A673 (cell line): ENCODE data around the gene PCDHA9. TPM values are rescaled to one million over a fixed set of nuclear protein-coding genes. Genes with fewer than 3 reads are reported as not detected.
"Not testable (repeated sequence)": the region's sequence is repeated elsewhere in the genome, so short reads cannot be mapped to it uniquely, and the experiment has no call there.

ENCODE experiments used
- BruUV-seq: library from RNA; stranded (reverse); fragments of 400-500 nt; replicated peaks from 2 replicates; lab custom pipeline; 2021; lab: Mats Ljungman, UMichigan
- CTCF ChIA-PET: fragments of 300-600 bp; sonication (Branson Sonifier 250); formaldehyde crosslinking; loops from one replicate; lab custom pipeline; 2022; ENCODE audit warnings: antibody characterized with exemption; lab: Charles Lee
- POLR2A ChIA-PET: fragments of 300-600 bp; sonication (Branson Sonifier 250); formaldehyde crosslinking; loops from one replicate; lab custom pipeline; 2022; ENCODE audit warnings: antibody characterized with exemption; ENCODE audit not compliant: low non-redundant PET; lab: Charles Lee
- DNase-seq: peaks from one replicate; pipeline ENCODE4 v3.0.0-alpha.2; 2015; ENCODE audit warnings: low spot score
- H3K27ac ChIP-seq: fragments of 200-600 bp; sonication (generic); 2 replicates; pipeline ENCODE4 v1.5.1; 2016; ENCODE audit warnings: mixed run types, low read depth, mild to moderate bottlenecking, mixed read lengths, antibody characterized with exemption, low read length; ENCODE audit not compliant: poor library complexity, severe bottlenecking
- H3K27me3 ChIP-seq: fragments of 200-600 bp; sonication (generic); replicated peaks from 2 replicates; pipeline ENCODE4 v1.6.1; 2017; ENCODE audit warnings: mixed run types, low read depth, mild to moderate bottlenecking, mixed read lengths, antibody characterized with exemption, low read length; ENCODE audit not compliant: insufficient read depth, poor library complexity
- H3K36me3 ChIP-seq: fragments of 200-600 bp; sonication (generic); 2 replicates; pipeline ENCODE4 v1.6.1; 2016; ENCODE audit warnings: mixed run types, mild to moderate bottlenecking, mixed read lengths, antibody characterized with exemption, low read length; ENCODE audit not compliant: insufficient read depth, poor library complexity, severe bottlenecking
- H3K4me1 ChIP-seq: fragments of 200-600 bp; sonication (generic); 2 replicates; pipeline ENCODE4 v1.6.1; 2017; ENCODE audit warnings: mixed run types, mild to moderate bottlenecking, mixed read lengths, antibody characterized with exemption, low read length; ENCODE audit not compliant: insufficient read depth, poor library complexity, severe bottlenecking
- H3K4me3 ChIP-seq: fragments of 200-600 bp; sonication (generic); 2 replicates; pipeline ENCODE4 v1.5.1; 2016; ENCODE audit warnings: low read depth, mixed run types, mild to moderate bottlenecking, mixed read lengths, low read length; ENCODE audit not compliant: poor library complexity, severe bottlenecking
- H3K9me3 ChIP-seq: fragments of 200-600 bp; sonication (generic); 2 replicates; pipeline ENCODE4 v1.6.1; 2016; ENCODE audit warnings: mixed run types, low read depth, mild to moderate bottlenecking, mixed read lengths, antibody characterized with exemption, low read length; ENCODE audit not compliant: poor library complexity, severe bottlenecking
- CTCF ChIP-seq: fragments of 300-800, 200-600 bp; sonication (generic); conservative IDR thresholded peaks from 2 replicates; pipeline ENCODE4 v1.5.1; 2017; ENCODE audit warnings: low read depth, mild to moderate bottlenecking, antibody characterized with exemption, low read length, moderate library complexity, mixed read lengths
- EZH2 ChIP-seq: fragments of 200-600 bp; sonication (generic); IDR thresholded peaks from 2 replicates; pipeline ENCODE4 v1.6.1; 2017; ENCODE audit warnings: borderline replicate concordance, low read depth, mild to moderate bottlenecking, mixed read lengths, antibody characterized with exemption, low read length; ENCODE audit not compliant: poor library complexity, severe bottlenecking
- intact Hi-C: fragments of 100-400 bp; cut with micrococcal nuclease; formaldehyde crosslinking; loops from one replicate; pipeline ENCODE4 v1.10.0; 2022; ENCODE audit not compliant: unreplicated experiment
- total RNA-seq: library from RNA; stranded (reverse); gene quantifications from 2 replicates; pipeline ENCODE4 v1.2.3, GENCODE V29; 2021

PCDHA9 gene
- total RNA-seq, 1 experiment from 2014 or later: 0.37 TPM

- Histone ChIP-seq H3K4me3 (no peak overlapping the region), H3K27ac (no peak overlapping the region), H3K27me3 (no peaks in the 10 kb centered on the region), H3K9me3 (peaks cover 20% of the 10 kb centered on the region), H3K4me1 (no peaks in the 10 kb centered on the region), H3K36me3 (no peaks in the 10 kb centered on the region)
- BruUV-seq: no TSS peak
- intact Hi-C loops: no loop called here
- CTCF ChIA-PET: no interaction called here
- DNase-seq: no peak
- TF ChIP-seq EZH2 (no peak), CTCF (no peak)
- POLR2A ChIA-PET: no interaction called here
Observed at GRCh38 chr5:140802781-140803271, 45.4 kb upstream of the PCDHA9 start.

GRCh38 chr5:140806834-140807775 lies 41.1 kb upstream of the PCDHA9 start, which contains the start of gene PCDHA4:
TSS of gene PCDHA4 (plus strand) at chr5:140807068.
- DNase-seq: peak; percentile 59
- CTCF ChIA-PET: interaction anchor here (0.7 kb wide), 1 partner anchor 10 kb away, joined by 3 read pairs; no protein-coding TSS in a partner anchor
- no TSS peak for BruUV-seq
- Histone ChIP-seq H3K27me3 (no peaks in the 10 kb centered on the region), H3K4me3 (no peak within 1 kb of the TSS), H3K27ac (no peak within 1 kb of the TSS), H3K36me3 (no peaks in the 10 kb centered on the region), H3K9me3 (peaks cover 15% of the 10 kb centered on the region), H3K4me1 (no peaks in the 10 kb centered on the region)
- TF ChIP-seq EZH2: no peak
- peak; percentile 64 for TF ChIP-seq CTCF
- intact Hi-C loops: no loop called here
- POLR2A ChIA-PET: no interaction called here

GRCh38 chr5:140808241-140808888 lies 39.8 kb upstream of the PCDHA9 start:
- H3K27ac ChIP-seq, H3K4me1 ChIP-seq, BruUV-seq, H3K36me3 ChIP-seq, POLR2A ChIA-PET, intact Hi-C loops, H3K4me3 ChIP-seq, DNase-seq, H3K27me3 ChIP-seq, H3K9me3 ChIP-seq: not testable (repeated sequence)
- CTCF ChIA-PET: interaction anchor here (0.7 kb wide), 1 partner anchor 9 kb away, joined by 3 read pairs; no protein-coding TSS in a partner anchor
